ENCODE measurements around the gene ASXL1. TPM values are rescaled to one million over a fixed set of nuclear protein-coding genes. Genes with fewer than 3 reads are reported as not detected.

The ASXL1 gene
- 31.2 to 34.3 TPM (median 32.1 TPM) in 5 replicates for total RNA-seq (2022; extraction: Qiagen RNA extraction; ENCODE audit: low read depth)

DNA sequence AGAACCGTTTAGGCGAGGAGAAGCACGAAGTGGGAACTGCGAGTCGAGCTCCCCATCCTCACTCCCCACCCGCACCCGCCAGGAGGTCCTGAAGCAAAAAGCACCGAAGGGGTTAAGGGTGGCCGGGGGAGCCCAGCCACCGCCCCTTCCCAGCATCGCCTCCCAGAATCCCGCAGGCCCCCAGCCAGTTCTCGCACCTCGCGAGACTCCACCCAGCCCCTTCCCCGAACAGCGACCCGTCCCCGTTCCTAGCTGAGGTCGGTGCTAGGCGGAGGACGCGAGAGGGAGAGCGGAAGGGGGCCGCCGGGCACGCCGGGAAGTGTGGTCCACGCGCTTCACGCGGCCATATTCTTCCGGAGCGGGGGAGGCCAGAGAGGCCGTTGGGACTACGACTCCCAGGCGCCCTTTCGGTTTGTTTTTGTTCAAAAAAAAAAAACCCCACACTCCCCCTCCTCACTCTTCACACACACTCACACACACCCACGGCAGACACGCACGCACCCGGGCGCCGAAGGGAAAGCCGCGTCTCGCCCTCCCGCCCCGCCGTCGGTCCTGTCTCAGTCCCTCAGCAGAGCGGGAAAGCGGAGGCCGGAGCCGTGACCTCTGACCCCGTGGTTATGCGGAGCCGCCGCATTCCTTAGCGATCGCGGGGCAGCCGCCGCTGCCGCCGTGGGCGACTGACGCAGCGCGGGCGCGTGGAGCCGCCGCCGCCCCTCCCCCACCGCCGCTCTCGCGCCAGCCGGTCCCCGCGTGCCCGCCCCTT lies at the start of gene ASXL1:
Gene ASXL1, plus strand, starts transcription at position 463 of the 763 bp plus-strand sequence. CDS start 445 bp downstream, outside the sequence.

Other genes with a start within 250 kb of the ASXL1 start
- 36.5 to 40.8 TPM (median 38.8 TPM) in 5 replicates for gene TM9SF4, start 248.6 kb upstream of the ASXL1 start, total RNA-seq (2022; extraction: Qiagen RNA extraction; ENCODE audit: low read depth)
- gene PLAGL2, start 150.6 kb upstream of the ASXL1 start, total RNA-seq (2022; extraction: Qiagen RNA extraction; ENCODE audit: low read depth): 11.9 to 13.8 TPM (median 13.0 TPM) in 5 replicates
- 37.9 to 46.1 TPM (median 40.2 TPM) in 5 replicates for gene POFUT1, start 150.5 kb upstream of the ASXL1 start, total RNA-seq (2022; extraction: Qiagen RNA extraction; ENCODE audit: low read depth)
- gene KIF3B, start 80.7 kb upstream of the ASXL1 start, total RNA-seq (2022; extraction: Qiagen RNA extraction; ENCODE audit: low read depth): 23.0 to 27.7 TPM (median 25.7 TPM) in 5 replicates
- gene NOL4L, start 227.0 kb downstream of the ASXL1 start, total RNA-seq (2022; extraction: Qiagen RNA extraction; ENCODE audit: low read depth): 9.1 to 12.5 TPM (median 11.7 TPM) in 5 replicates

Measured in A549 treated with CpdA at 1 μM for 4 hours (cell line).